GM18526 (cell line): ENCODE results near the gene DNAAF5.

Source experiments
- POLR2A ChIP-seq: IDR thresholded peaks from 3 replicates; pipeline ENCODE4 v1.6.1; 2011; ENCODE audit not compliant: insufficient read length; ENCODE audit errors: extremely low read depth

The DNAAF5 gene

GRCh38 chr7:748446-748845 is 21.9 kb downstream of the DNAAF5 start:
- TF ChIP-seq POLR2A, result no peak

- TF ChIP-seq POLR2A, result no peak
Observed at GRCh38 chr7:749140-749551, 22.6 kb downstream of the DNAAF5 start.

GRCh38 chr7:750111-750905 is 23.8 kb downstream of the DNAAF5 start:
- no peak for TF ChIP-seq POLR2A

- no peak for TF ChIP-seq POLR2A
Observed at GRCh38 chr7:751826-752225, 25.3 kb downstream of the DNAAF5 start.

- TF ChIP-seq POLR2A, result no peak
Observed at GRCh38 chr7:753190-753589, 26.7 kb downstream of the DNAAF5 start.

- no peak for TF ChIP-seq POLR2A
Observed at GRCh38 chr7:754531-755412, 28.3 kb downstream of the DNAAF5 start.

- no peak for TF ChIP-seq POLR2A
Observed at GRCh38 chr7:755413-755805, 28.9 kb downstream of the DNAAF5 start.

- TF ChIP-seq POLR2A, result no peak
Observed at GRCh38 chr7:756231-756927, 29.9 kb downstream of the DNAAF5 start.

- no peak for TF ChIP-seq POLR2A
Observed at GRCh38 chr7:756928-757560, 30.5 kb downstream of the DNAAF5 start.

- TF ChIP-seq POLR2A, result no peak
Observed at GRCh38 chr7:757741-758163, 31.3 kb downstream of the DNAAF5 start.

- TF ChIP-seq POLR2A, result no peak
Observed at GRCh38 chr7:759569-759968, 33.1 kb downstream of the DNAAF5 start.

GRCh38 chr7:760006-760405 is 33.5 kb downstream of the DNAAF5 start:
- no peak for TF ChIP-seq POLR2A

GRCh38 chr7:761101-761500 is 34.6 kb downstream of the DNAAF5 start:
- TF ChIP-seq POLR2A, result no peak

GRCh38 chr7:761631-762030 is 35.1 kb downstream of the DNAAF5 start:
- TF ChIP-seq POLR2A, result no peak

GRCh38 chr7:762885-763284 is 36.4 kb downstream of the DNAAF5 start:
- TF ChIP-seq POLR2A, result no peak
